GM19455 (cell line): ENCODE data around the gene NAMPT.
A peak's percentile ranks its signal among the peaks of the same experiment; 100 is the strongest.

Source experiments
- ATAC-seq: cut with Tn5 transposase; IDR thresholded peaks from one replicate; pipeline ENCODE4 v1.9.1; 2021; ENCODE audit not compliant: unreplicated experiment

NAMPT gene

GRCh38 chr7:106276513-106276912 lies 8.3 kb downstream of the NAMPT start:
- ATAC-seq = no peak

- no peak for ATAC-seq
These were observed 11.6 kb downstream of the NAMPT start for GRCh38 chr7:106273009-106273668.

GRCh38 chr7:106270122-106270977 lies 14.4 kb downstream of the NAMPT start:
- ATAC-seq = no peak

- ATAC-seq = no peak
These were observed 15.4 kb downstream of the NAMPT start for GRCh38 chr7:106269254-106269961.

GRCh38 chr7:106265133-106265532 lies 19.6 kb downstream of the NAMPT start:
- ATAC-seq = no peak

- ATAC-seq = no peak
These were observed 22.4 kb downstream of the NAMPT start for GRCh38 chr7:106262221-106262881.

GRCh38 chr7:106260136-106260561 lies 24.6 kb downstream of the NAMPT start:
- peak; percentile 53 for ATAC-seq

- no peak for ATAC-seq
These were observed 26.0 kb downstream of the NAMPT start for GRCh38 chr7:106258789-106259188.

GRCh38 chr7:106257752-106258151 lies 27.0 kb downstream of the NAMPT start:
- ATAC-seq = no peak

- ATAC-seq = no peak
These were observed 28.6 kb downstream of the NAMPT start for GRCh38 chr7:106256144-106256543.

GRCh38 chr7:106255246-106255645 lies 29.5 kb downstream of the NAMPT start:
- ATAC-seq = no peak

GRCh38 chr7:106254525-106255116 lies 30.2 kb downstream of the NAMPT start:
- no peak for ATAC-seq

- ATAC-seq = no peak
These were observed 32.2 kb downstream of the NAMPT start for GRCh38 chr7:106252568-106252967.

- ATAC-seq = no peak
These were observed 35.3 kb downstream of the NAMPT start for GRCh38 chr7:106249488-106249887.

GRCh38 chr7:106248600-106248999 lies 36.2 kb downstream of the NAMPT start:
- no peak for ATAC-seq

GRCh38 chr7:106247841-106248240 lies 36.9 kb downstream of the NAMPT start:
- no peak for ATAC-seq

GRCh38 chr7:106246902-106247711 lies 37.7 kb downstream of the NAMPT start:
- ATAC-seq = no peak

GRCh38 chr7:106243893-106244292 lies 40.9 kb downstream of the NAMPT start:
- no peak for ATAC-seq

- no peak for ATAC-seq
These were observed 45.4 kb downstream of the NAMPT start for GRCh38 chr7:106239406-106239805.

- ATAC-seq = no peak
These were observed 46.0 kb downstream of the NAMPT start for GRCh38 chr7:106238830-106239229.
